HFFc6 (cell line): ENCODE data around the gene GABPB2. TPM values are rescaled to one million over a fixed set of nuclear protein-coding genes. Genes with fewer than 3 reads are reported as not detected.

Source experiments
- DNase-seq: peaks from one replicate; pipeline ENCODE4 v3.0.0-alpha.2; 2018
- H3K27ac Mint-ChIP-seq: 2 replicates; pipeline ENCODE4 v1.8.0; 2020; ENCODE audit warnings: mild to moderate bottlenecking, mixed read lengths
- H3K27me3 Mint-ChIP-seq: 2 replicates; pipeline ENCODE4 v1.8.0; 2021; ENCODE audit warnings: mild to moderate bottlenecking, moderate library complexity, mixed read lengths; ENCODE audit not compliant: insufficient read depth
- H3K36me3 Mint-ChIP-seq: 2 replicates; pipeline ENCODE4 v1.8.0; 2021; ENCODE audit warnings: low read depth, mixed read lengths
- H3K4me1 Mint-ChIP-seq: 2 replicates; pipeline ENCODE4 v1.8.0; 2020; ENCODE audit warnings: low read depth, mixed read lengths
- H3K4me3 Mint-ChIP-seq: 2 replicates; pipeline ENCODE4 v1.8.0; 2020; ENCODE audit warnings: mild to moderate bottlenecking, moderate library complexity, mixed read lengths
- H3K9me3 Mint-ChIP-seq: 2 replicates; pipeline ENCODE4 v1.8.0; 2020; ENCODE audit warnings: mild to moderate bottlenecking, mixed read lengths
- CTCF ChIP-seq: fragments of 200-600 bp; sonication (generic); IDR thresholded peaks from 2 replicates; pipeline ENCODE4 v1.5.0; 2021; ENCODE audit warnings: antibody characterized with exemption, mild to moderate bottlenecking
- total RNA-seq, 6 experiments: library from RNA; stranded (reverse); fragmentation: NEBNext Ultra II Directional; extraction: Animal tissue kit (Norgen Biotek cat#: 25700); gene quantifications; 2 replicates in 1 of 6; 3 replicates in 5 of 6; pipeline ENCODE4 v1.2.3, GENCODE V29; 2021

The GABPB2 gene
- total RNA-seq, 6 experiments from 2014 or later, result 10.6 to 12.2 (median 11.5) TPM

GRCh38 chr1:151158326-151158725 is 87.8 kb downstream of the GABPB2 start:
- no peak overlapping the region for H3K27ac Mint-ChIP-seq
- no peaks in the 10 kb centered on the region for H3K4me1 Mint-ChIP-seq
- no peak overlapping the region for H3K4me3 Mint-ChIP-seq
- DNase-seq, result no peak
- H3K27me3 Mint-ChIP-seq, result no peaks in the 10 kb centered on the region
- H3K36me3 Mint-ChIP-seq, result no peaks in the 10 kb centered on the region
- H3K9me3 Mint-ChIP-seq, result no peaks in the 10 kb centered on the region
- no peak for TF ChIP-seq CTCF

- H3K4me1 Mint-ChIP-seq, result no peaks in the 10 kb centered on the region; the same call in 1 of the 2 replicates
- no peak overlapping the region for H3K27ac Mint-ChIP-seq
- no peaks in the 10 kb centered on the region for H3K9me3 Mint-ChIP-seq
- H3K36me3 Mint-ChIP-seq, result no peaks in the 10 kb centered on the region
- H3K27me3 Mint-ChIP-seq, result no peaks in the 10 kb centered on the region
- DNase-seq, result no peak
- H3K4me3 Mint-ChIP-seq, result no peak overlapping the region
- TF ChIP-seq CTCF, result no peak
These were observed 88.2 kb downstream of the GABPB2 start for GRCh38 chr1:151158751-151159251.

GRCh38 chr1:151159373-151159772 is 88.8 kb downstream of the GABPB2 start:
- no peaks in the 10 kb centered on the region for H3K9me3 Mint-ChIP-seq
- no peak for DNase-seq
- no peak for TF ChIP-seq CTCF
- H3K4me1 Mint-ChIP-seq, result peaks cover 5% of the 10 kb centered on the region
- no peaks in the 10 kb centered on the region for H3K27me3 Mint-ChIP-seq
- H3K36me3 Mint-ChIP-seq, result no peaks in the 10 kb centered on the region
- no peak overlapping the region for H3K27ac Mint-ChIP-seq
- no peak overlapping the region for H3K4me3 Mint-ChIP-seq

GRCh38 chr1:151164732-151165280 is 94.2 kb downstream of the GABPB2 start:
- H3K27me3 Mint-ChIP-seq, result peaks cover 3% of the 10 kb centered on the region
- H3K27ac Mint-ChIP-seq, result peak overlapping the region; percentile 98
- TF ChIP-seq CTCF, result no peak
- peaks cover 24% of the 10 kb centered on the region for H3K4me1 Mint-ChIP-seq
- H3K4me3 Mint-ChIP-seq, result peak overlapping the region; percentile 100
- H3K9me3 Mint-ChIP-seq, result no peaks in the 10 kb centered on the region
- DNase-seq, result no peak
- H3K36me3 Mint-ChIP-seq, result peaks cover 18% of the 10 kb centered on the region

GRCh38 chr1:151165281-151165737 is 94.7 kb downstream of the GABPB2 start:
- no peak for TF ChIP-seq CTCF
- Mint-ChIP-seq H3K36me3 (peaks cover 18% of the 10 kb centered on the region), H3K27ac (peak overlapping the region; percentile 98), H3K4me3 (peak overlapping the region; percentile 100), H3K4me1 (peaks cover 24% of the 10 kb centered on the region), H3K9me3 (no peaks in the 10 kb centered on the region), H3K27me3 (peaks cover 3% of the 10 kb centered on the region)
- no peak for DNase-seq
